Measurements from ENCODE around the gene PIGBOS1.

DNA sequence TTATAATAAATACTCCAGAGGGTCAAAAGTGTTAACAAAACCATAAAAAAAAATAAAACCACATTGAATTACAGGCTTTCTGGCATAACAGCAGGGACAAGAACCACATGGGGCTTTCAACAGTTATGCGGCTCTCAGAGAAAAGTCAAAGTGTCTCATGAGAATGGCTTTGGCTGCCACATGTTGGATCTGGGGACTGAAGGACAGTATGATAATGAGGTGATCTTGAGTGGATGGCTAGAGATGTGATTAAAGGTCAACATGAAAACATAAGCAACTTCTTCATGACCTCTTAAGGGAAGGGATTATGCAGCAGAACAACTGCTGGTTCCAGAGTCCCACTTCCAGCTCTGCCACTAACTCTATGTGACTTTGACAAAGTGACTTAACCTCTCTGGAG lies 34.5 kb downstream of the PIGBOS1 start:
- no peak for TF ChIP-seq CTCF (IDR thresholded peaks at IDR 0.05; ENCODE audit: low read length)
- no peak for TF ChIP-seq EZH2 (IDR thresholded peaks at IDR 0.05; ENCODE audit: borderline replicate concordance, low read length)
